Transverse colon (tissue), 3 donors: ENCODE measurements around the gene RASSF1.

Source experiments
- CTCF ChIP-seq, 5 experiments: fragments of 200-600 bp in 3 of 5; fragments of 450-650 bp in 2 of 5; sonication (generic) in 3 of 5; IDR thresholded peaks; 1 replicate in 2 of 5; 2 replicates in 3 of 5; pipeline ENCODE4 v1.5.1; 2016 to 2017; ENCODE audit warnings: antibody characterized with exemption in 5 of 5, inconsistent platforms in 3 of 5, mild to moderate bottlenecking in 2 of 5, moderate library complexity in 1 of 5
- POLR2A ChIP-seq: fragments of 450-650 bp; IDR thresholded peaks from one replicate; pipeline ENCODE4 v1.6.1; 2016; ENCODE audit warnings: antibody characterized with exemption, mild to moderate bottlenecking, moderate library complexity

DNA sequence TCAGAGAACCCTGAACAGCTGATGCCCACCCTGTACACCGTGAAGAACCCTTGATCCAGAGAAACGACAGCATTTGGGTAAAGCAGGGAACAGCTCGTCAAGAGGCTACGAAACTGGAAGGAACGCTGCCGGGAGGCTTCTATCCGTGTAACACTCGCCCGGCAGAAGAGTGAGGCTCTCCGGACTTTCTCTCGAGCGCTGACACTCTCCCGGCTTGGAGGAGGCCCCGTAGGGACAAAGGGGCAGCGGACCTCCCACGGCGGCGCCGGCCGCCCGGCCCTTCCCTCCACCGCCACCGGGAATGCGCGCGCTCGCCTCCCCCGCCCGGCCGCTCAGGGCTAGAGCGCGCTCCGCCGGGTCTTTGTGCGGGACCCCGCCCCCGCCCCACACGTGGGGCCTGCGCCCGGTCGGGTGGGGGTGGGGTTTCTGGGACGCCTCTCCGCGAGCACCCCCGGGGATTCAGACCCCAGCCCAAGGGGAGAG lies 19.7 kb downstream of the RASSF1 start:
- TF ChIP-seq POLR2A (peak; percentile 72), CTCF (IDR thresholded peaks at IDR 0.05) (no peak)
